MCF 10A (cell line): ENCODE data around the gene LHFPL2. TPM values are rescaled to one million over a fixed set of nuclear protein-coding genes. Genes with fewer than 3 reads are reported as not detected.

Experiments used
- BruUV-seq: library from RNA; stranded (reverse); fragments of 400-500 nt; replicated peaks from 2 replicates; lab custom pipeline; 2021; lab: Mats Ljungman, UMichigan
- CTCF ChIA-PET: fragments of 300-600 bp; sonication (Branson Sonifier 250); formaldehyde crosslinking; extraction: SDS; loops from one replicate; lab custom pipeline; 2021; ENCODE audit warnings: antibody characterized with exemption, inconsistent platforms; lab: Yijun Ruan, JAX
- POLR2A ChIA-PET: fragments of 300-600, 350-650 bp; sonication (Branson Sonifier 250); formaldehyde crosslinking; extraction: SDS; loops from one replicate; lab custom pipeline; 2020; ENCODE audit warnings: antibody characterized with exemption, inconsistent platforms; lab: Yijun Ruan, JAX
- DNase-seq: peaks from one replicate; pipeline ENCODE4 v3.0.0-alpha.2; 2018; ENCODE audit not compliant: unreplicated experiment
- H3K27ac Mint-ChIP-seq: one replicate; pipeline ENCODE4 v1.8.0; 2022; ENCODE audit warnings: mild to moderate bottlenecking, low read depth, mixed read lengths; ENCODE audit not compliant: unreplicated experiment
- H3K27me3 Mint-ChIP-seq: one replicate; pipeline ENCODE4 v1.8.0; 2022; ENCODE audit warnings: mixed read lengths; ENCODE audit not compliant: insufficient read depth, unreplicated experiment
- H3K36me3 Mint-ChIP-seq: one replicate; pipeline ENCODE4 v1.8.0; 2022; ENCODE audit warnings: mild to moderate bottlenecking, moderate library complexity, mixed read lengths; ENCODE audit not compliant: insufficient read depth, unreplicated experiment
- H3K4me1 Mint-ChIP-seq: one replicate; pipeline ENCODE4 v1.8.0; 2022; ENCODE audit warnings: mixed read lengths; ENCODE audit not compliant: insufficient read depth, unreplicated experiment
- H3K4me3 Mint-ChIP-seq: one replicate; pipeline ENCODE4 v1.8.0; 2022; ENCODE audit warnings: mild to moderate bottlenecking, moderate library complexity, mixed read lengths; ENCODE audit not compliant: unreplicated experiment
- H3K9me3 Mint-ChIP-seq: one replicate; pipeline ENCODE4 v1.8.0; 2022; ENCODE audit warnings: mixed read lengths; ENCODE audit not compliant: unreplicated experiment
- intact Hi-C: fragments of 100-400 bp; cut with micrococcal nuclease; formaldehyde crosslinking; loops from 2 replicates; pipeline ENCODE4 v1.14.1; 2022
- total RNA-seq: library from RNA; stranded (reverse); gene quantifications from 2 replicates; pipeline ENCODE4 v1.2.3, GENCODE V29; 2022
- TF ChIP-seq, protein P1 (sequence below): fragments of 200-600 bp; IDR thresholded peaks from one replicate; pipeline ENCODE4 v1.8.0; 2022; ENCODE audit warnings: antibody characterized with exemption, mild to moderate bottlenecking; ENCODE audit not compliant: unreplicated experiment

Gene LHFPL2
- total RNA-seq, 1 experiment from 2014 or later: 45.9 TPM

DNA sequence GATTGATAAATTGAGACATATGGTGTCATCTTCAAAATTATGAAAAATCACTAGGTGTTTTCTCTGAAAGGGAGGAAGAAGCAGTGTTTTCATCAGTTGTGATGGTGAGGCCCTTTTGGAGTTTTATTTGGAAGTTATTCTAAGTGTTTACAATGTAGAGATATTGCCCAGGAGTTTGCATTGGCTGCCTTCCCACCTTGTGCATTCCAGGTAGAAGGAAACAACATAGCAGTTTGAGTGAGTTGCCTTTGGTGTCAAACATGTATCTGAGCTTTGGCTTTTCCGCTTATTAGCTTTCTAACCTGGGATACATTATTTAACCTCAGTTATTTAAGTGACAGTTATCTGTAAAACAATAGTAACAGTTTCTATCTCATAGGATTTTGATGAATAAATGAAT lies 165.6 kb downstream of the LHFPL2 start:
- TF ChIP-seq, protein P1, sequence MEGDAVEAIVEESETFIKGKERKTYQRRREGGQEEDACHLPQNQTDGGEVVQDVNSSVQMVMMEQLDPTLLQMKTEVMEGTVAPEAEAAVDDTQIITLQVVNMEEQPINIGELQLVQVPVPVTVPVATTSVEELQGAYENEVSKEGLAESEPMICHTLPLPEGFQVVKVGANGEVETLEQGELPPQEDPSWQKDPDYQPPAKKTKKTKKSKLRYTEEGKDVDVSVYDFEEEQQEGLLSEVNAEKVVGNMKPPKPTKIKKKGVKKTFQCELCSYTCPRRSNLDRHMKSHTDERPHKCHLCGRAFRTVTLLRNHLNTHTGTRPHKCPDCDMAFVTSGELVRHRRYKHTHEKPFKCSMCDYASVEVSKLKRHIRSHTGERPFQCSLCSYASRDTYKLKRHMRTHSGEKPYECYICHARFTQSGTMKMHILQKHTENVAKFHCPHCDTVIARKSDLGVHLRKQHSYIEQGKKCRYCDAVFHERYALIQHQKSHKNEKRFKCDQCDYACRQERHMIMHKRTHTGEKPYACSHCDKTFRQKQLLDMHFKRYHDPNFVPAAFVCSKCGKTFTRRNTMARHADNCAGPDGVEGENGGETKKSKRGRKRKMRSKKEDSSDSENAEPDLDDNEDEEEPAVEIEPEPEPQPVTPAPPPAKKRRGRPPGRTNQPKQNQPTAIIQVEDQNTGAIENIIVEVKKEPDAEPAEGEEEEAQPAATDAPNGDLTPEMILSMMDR: no peak
- intact Hi-C loops: no loop called here
- Mint-ChIP-seq H3K4me3 (no peak overlapping the region), H3K36me3 (peaks cover 35% of the 10 kb centered on the region), H3K27me3 (no peaks in the 10 kb centered on the region), H3K27ac (no peak overlapping the region), H3K9me3 (no peaks in the 10 kb centered on the region), H3K4me1 (peaks cover 18% of the 10 kb centered on the region)
- BruUV-seq: no TSS peak
- ChIA-PET CTCF (interaction anchor here (0.6 to 1.1 kb wide), 2 partner anchors 438 to 483 kb away, joined by 4 read pairs; no protein-coding TSS in a partner anchor), POLR2A (interaction anchor here (0.5 kb wide), 1 partner anchor 150 kb away, joined by 3 read pairs; no protein-coding TSS in a partner anchor)
- DNase-seq: no peak

DNA sequence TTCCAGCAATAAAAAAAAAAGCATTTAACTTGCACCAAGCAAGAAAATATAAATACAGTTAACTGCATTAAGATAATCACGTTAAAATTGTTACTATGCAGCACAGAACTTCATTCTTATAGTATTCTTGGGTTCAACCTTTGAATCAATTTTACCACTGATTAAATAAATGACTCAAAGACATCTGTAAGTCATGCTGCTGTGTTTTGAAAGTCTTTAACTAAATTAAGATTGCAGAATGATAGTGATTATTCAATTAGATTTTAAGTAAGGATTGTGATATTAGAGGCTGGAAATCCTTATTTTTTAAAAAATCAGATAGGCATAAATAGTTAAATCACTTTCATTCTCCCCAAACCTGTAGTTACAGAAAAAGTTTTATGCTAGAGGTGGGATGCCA lies 171.8 kb downstream of the LHFPL2 start:
- H3K9me3 Mint-ChIP-seq: no peaks in the 10 kb centered on the region
- TF ChIP-seq, protein P1: no peak
- H3K4me1 Mint-ChIP-seq: peaks cover 6% of the 10 kb centered on the region
- intact Hi-C loops: no loop called here
- H3K27me3 Mint-ChIP-seq: no peaks in the 10 kb centered on the region
- ChIA-PET POLR2A (no interaction called here), CTCF (interaction anchor here (1.8 to 6.1 kb wide), 2 partner anchors 9 to 488 kb away, joined by 9 to 44 read pairs; no protein-coding TSS in a partner anchor)
- peaks cover 7% of the 10 kb centered on the region for H3K36me3 Mint-ChIP-seq
- no peak for DNase-seq
- BruUV-seq: no TSS peak
- no peak overlapping the region for H3K4me3 Mint-ChIP-seq
- no peak overlapping the region for H3K27ac Mint-ChIP-seq

DNA sequence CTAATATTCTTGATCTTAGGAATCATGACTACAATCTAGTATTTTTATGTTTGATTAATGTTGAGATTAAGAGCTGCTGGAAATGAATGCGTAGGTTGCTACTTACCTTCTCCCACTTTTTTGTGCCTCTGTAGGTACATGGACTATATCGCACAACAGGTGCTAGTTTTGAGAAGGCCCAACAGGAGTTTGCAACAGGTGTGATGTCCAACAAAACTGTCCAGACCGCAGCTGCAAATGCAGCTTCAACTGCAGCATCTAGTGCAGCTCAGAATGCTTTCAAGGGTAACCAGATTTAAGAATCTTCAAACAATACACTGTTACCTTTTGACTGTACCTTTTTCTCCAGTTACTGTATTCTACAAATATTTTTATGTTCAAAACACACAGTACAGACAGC lies 173.2 kb downstream of the LHFPL2 start:
- no peaks in the 10 kb centered on the region for H3K27me3 Mint-ChIP-seq
- peaks cover 7% of the 10 kb centered on the region for H3K36me3 Mint-ChIP-seq
- H3K4me1 Mint-ChIP-seq: peaks cover 6% of the 10 kb centered on the region
- H3K27ac Mint-ChIP-seq: no peak overlapping the region
- TF ChIP-seq, protein P1: no peak
- H3K4me3 Mint-ChIP-seq: no peak overlapping the region
- intact Hi-C loops: no loop called here
- DNase-seq: no peak
- POLR2A ChIA-PET: interaction anchor here (0.6 kb wide), 2 partner anchors 12 to 21 kb away, joined by 4 read pairs; no protein-coding TSS in a partner anchor
- CTCF ChIA-PET: interaction anchor here (0.7 to 6.1 kb wide), 3 partner anchors 15 to 489 kb away, joined by 3 to 44 read pairs (median 4); no protein-coding TSS in a partner anchor
- BruUV-seq: no TSS peak
- no peaks in the 10 kb centered on the region for H3K9me3 Mint-ChIP-seq

DNA sequence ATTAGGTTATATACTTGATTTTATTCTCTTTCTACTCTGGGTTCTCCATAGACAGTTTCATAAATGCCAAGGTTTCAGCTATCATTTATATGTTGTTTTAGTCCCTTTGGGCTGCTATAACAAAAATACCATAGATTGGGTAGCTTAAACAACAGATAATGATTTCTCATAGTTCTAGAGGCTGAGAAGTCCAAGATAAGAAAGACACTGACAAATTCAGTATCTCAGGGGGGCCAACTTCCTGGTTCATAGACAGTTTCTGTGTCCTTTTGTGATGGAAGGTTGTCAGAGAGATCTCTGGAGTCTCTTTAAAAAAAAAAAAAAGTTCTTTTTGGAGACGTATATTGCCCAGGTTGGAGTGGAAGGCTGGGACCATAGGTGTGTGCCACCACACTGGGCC lies 174.8 kb downstream of the LHFPL2 start:
- Mint-ChIP-seq H3K27me3 (no peaks in the 10 kb centered on the region), H3K36me3 (peaks cover 13% of the 10 kb centered on the region), H3K9me3 (no peaks in the 10 kb centered on the region), H3K4me1 (peaks cover 6% of the 10 kb centered on the region), H3K4me3 (no peak overlapping the region), H3K27ac (no peak overlapping the region)
- ChIA-PET CTCF (interaction anchor here (0.5 to 6.1 kb wide), 12 partner anchors 58 to 500 kb away, joined by 3 to 44 read pairs (median 4); no protein-coding TSS in a partner anchor), POLR2A (interaction anchor here (0.6 to 1.7 kb wide), 3 partner anchors 98 to 511 kb away, joined by 3 to 4 read pairs (median 4); no protein-coding TSS in a partner anchor)
- no TSS peak for BruUV-seq
- TF ChIP-seq, protein P1: no peak
- intact Hi-C loops: loop anchor here (2.0 to 5.0 kb wide), 3 partner anchors 53 to 424 kb away; partner anchors contain the start of gene LHFPL2
- no peak for DNase-seq
